GM12873 (cell line): ENCODE results near the gene FCRL1.

Experiments
- TF ChIP-seq, protein P1 (sequence below): IDR thresholded peaks from 2 replicates; pipeline ENCODE4 v1.5.1; 2012; ENCODE audit warnings: low read depth, mild to moderate bottlenecking, moderate library complexity, low read length, control low read depth; ENCODE audit not compliant: insufficient read depth; ENCODE audit errors: missing control alignments

Gene FCRL1, protein sequence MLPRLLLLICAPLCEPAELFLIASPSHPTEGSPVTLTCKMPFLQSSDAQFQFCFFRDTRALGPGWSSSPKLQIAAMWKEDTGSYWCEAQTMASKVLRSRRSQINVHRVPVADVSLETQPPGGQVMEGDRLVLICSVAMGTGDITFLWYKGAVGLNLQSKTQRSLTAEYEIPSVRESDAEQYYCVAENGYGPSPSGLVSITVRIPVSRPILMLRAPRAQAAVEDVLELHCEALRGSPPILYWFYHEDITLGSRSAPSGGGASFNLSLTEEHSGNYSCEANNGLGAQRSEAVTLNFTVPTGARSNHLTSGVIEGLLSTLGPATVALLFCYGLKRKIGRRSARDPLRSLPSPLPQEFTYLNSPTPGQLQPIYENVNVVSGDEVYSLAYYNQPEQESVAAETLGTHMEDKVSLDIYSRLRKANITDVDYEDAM

DNA sequence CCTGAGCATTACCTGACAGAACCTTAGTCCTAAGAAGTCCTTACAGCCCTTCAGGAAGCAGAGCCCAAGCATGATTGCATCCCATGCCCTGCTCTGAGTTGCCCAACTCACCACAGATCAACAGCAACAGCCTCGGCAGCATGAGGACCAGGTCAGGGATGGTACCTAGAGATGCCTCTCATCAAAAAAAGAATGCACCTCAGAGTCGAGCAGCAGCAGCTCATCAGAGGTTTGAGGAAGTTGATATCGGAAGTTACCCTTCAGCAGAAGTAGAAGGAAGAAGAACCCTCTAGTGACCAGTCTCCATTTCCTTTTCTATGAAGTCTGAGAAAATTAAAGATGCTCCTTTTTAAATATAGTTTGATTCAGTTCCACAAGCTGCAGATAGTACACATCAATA, at the start of gene FCRL1:
Gene FCRL1 (minus strand): TSS at position 225 of the 400 bp plus-strand sequence. CDS start 83 bp downstream, at position 142.
- TF ChIP-seq, protein P1, sequence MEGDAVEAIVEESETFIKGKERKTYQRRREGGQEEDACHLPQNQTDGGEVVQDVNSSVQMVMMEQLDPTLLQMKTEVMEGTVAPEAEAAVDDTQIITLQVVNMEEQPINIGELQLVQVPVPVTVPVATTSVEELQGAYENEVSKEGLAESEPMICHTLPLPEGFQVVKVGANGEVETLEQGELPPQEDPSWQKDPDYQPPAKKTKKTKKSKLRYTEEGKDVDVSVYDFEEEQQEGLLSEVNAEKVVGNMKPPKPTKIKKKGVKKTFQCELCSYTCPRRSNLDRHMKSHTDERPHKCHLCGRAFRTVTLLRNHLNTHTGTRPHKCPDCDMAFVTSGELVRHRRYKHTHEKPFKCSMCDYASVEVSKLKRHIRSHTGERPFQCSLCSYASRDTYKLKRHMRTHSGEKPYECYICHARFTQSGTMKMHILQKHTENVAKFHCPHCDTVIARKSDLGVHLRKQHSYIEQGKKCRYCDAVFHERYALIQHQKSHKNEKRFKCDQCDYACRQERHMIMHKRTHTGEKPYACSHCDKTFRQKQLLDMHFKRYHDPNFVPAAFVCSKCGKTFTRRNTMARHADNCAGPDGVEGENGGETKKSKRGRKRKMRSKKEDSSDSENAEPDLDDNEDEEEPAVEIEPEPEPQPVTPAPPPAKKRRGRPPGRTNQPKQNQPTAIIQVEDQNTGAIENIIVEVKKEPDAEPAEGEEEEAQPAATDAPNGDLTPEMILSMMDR: no peak

DNA sequence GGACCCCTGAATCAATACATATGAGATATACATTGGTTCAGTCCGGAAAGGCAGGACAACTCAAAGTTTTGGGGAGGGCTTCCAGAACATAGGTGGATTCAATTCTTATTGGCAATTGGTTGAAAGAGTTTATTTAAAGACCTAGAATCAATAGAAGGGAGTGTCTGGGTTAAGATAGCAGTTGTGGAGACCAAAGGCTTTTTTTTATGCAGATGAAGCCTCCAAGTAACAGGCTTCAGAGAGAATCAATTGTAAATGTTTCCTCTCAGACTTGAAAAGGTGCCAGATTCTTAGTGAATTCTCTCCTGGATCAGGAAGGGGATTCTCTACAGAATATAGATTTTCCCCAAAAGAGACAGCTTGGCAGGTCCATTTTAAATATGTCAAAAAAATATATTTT, 48.7 kb upstream of the FCRL1 start:
- TF ChIP-seq, protein P1: no peak

DNA sequence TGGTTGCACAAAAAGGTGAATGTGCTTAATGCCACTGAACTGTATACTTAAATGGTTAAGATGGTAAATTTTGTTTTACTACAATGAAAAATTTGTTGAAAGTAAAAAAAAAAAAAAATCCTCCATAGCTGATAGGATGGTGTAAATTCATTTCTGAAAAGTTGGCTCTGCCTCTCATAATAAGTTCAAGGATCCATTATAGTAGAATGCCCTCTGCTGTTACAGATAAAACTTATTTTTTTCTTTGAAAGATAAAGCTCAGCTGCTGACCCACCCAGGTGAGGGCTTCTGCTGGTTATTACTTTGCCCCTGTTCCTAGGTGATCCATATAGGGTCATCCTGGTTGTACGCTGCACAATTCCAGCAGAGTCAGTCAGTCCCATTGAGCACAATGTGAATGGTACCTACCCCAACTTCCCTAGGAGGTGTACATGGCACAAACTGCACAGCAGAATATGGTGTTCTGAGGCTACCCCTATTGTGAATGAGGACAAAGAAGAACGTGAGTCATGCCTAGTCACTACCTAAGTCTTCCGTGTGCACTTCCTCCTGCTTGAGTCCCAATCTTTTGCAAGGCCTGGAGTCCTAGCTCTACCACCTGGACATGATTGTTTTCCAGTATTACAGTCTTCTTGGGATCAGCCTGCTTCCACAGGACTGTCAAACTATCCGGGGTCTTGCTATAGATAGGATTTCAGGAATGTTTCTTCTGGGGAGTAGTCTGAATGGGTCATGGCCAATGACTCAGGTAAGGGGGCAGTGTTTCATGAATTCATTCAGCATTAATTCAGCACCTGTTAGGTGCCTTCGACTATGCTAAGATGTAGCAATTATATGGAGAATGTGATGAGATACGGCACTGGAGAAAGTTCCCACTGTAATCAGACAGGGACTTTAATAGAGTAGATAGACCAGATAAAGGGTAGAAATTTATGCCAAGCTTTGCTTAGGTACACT, 42.5 kb upstream of the FCRL1 start:
- TF ChIP-seq, protein P1: no peak

DNA sequence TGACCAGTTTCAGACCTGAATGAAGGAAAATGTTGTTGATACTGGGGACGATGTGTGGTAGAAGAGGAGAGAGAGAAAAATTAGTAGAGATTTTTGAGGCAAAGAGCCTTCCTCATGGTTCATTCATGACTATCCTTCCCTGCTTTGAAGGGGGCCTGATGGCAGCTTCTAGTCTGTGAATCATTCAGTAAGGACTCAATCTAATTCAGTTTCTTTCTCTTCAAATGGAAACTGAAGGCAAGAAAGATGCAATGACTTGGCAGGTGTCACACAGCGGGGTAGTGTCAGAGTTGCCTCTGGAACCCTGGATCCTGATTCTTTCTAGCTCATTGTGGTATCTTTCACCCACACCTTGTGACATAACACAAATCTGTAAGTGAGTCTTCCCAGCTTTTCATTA, 36.6 kb upstream of the FCRL1 start:
- TF ChIP-seq, protein P1: no peak

DNA sequence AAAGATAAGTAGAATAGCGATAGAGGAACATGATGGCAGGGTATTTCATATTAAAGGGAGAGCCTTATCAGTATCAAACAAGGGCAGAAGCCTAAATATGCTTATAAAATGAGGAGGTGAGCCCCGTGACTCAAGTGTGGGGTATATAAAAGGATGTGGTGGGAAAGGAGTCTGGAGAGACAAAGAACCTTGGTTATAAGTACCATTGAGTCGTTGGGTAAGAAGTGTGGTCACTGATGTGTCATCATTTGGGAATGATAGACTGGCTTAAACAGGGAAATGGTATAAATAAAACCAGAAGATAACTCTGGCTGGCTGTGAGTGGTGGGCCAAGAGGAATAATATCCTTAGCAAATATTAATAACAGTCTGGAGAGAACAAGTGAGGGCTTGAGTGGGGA, 32.6 kb upstream of the FCRL1 start:
- TF ChIP-seq, protein P1: no peak

DNA sequence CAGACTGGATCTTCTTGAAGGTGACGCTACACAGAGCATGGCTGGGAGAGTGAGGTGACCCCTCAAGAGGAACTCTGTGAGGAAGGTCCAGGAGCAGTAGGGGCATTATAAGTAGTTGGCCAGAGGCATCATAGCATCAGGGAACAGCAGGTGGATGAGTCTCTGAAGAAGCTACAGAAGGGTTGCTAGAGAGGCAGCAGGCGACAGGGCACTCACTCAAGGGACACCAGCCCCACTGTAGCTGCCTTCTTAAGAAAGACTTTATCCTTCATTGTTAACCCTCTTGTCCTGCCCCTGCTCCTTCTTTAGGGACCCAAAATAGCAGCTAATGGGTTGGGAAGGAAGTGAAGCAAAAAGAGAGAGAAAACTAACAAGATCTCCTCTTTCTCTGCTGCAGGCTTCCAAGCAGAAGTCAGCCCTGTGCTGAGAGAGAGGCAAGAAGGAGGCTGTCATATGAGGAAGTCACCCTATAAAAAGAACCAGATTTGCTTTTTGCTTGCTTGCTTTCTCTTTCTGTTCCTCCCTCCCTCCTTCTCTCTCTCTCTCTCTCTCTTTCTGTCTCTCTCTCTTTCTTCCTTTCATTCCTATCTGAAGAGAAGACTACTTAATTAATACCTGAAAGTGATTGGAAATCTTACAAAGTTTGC, 29.4 kb upstream of the FCRL1 start:
- TF ChIP-seq, protein P1: no peak
